HG03060 (cell line): Measurements from ENCODE around the gene NKAIN1.
"Not testable (repeated sequence)": the region's sequence is repeated elsewhere in the genome, so short reads cannot be mapped to it uniquely, and the experiment has no call there.

Experiments
- ATAC-seq: cut with Tn5 transposase; IDR thresholded peaks from one replicate; pipeline ENCODE4 v1.9.1; 2021; ENCODE audit warnings: low read depth, moderate number of reproducible peaks; ENCODE audit not compliant: unreplicated experiment

NKAIN1 gene

GRCh38 chr1:31199236-31199790 is 40.4 kb downstream of the NKAIN1 start:
- ATAC-seq = no peak

DNA sequence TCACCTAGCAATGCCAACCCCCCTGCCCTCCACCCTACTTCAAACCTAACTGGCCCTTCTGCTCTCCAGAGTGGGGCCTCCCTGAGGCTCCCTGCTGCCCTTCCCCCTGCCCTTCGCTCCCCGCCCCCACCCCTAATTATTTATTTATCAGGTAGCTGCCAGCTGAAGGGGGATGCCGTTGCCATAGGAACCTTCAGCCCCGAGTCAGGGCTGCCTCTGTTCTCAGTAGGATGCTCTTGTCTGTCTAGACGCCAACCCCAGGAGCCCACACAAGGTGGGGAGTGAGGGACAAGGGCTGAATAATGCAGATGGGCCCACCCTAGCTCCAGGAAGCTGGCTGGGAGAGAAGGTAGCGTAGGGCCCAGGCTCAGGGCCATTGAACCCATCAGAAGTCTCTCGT is 41.1 kb downstream of the NKAIN1 start:
- no peak for ATAC-seq

- ATAC-seq = no peak
Measured at GRCh38 chr1:31198150-31198549, 41.5 kb downstream of the NKAIN1 start.

GRCh38 chr1:31196685-31197084 is 43.0 kb downstream of the NKAIN1 start:
- ATAC-seq = no peak

GRCh38 chr1:31195267-31195666 is 44.4 kb downstream of the NKAIN1 start:
- ATAC-seq = not testable (repeated sequence)

GRCh38 chr1:31193729-31194128 is 46.0 kb downstream of the NKAIN1 start:
- no peak for ATAC-seq

DNA sequence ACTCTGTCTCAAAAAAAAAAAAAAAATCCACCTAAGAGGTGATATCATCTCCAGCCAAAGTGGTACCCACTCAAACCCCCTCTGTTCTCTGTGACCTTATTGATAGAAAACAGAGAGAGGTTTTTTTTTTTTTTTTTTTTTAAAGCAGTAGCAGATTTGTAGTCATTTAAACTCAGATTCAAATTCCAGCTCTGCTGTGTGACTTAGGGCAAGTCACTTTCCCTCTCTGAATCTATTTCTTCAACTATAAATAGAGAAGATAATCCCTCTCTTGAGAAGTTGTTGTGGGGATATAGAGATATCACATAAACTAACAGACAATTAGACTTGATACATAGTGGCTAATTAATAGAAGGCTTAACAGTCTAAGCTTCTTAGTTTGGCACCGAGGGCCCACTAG is 48.4 kb downstream of the NKAIN1 start:
- ATAC-seq = no peak

DNA sequence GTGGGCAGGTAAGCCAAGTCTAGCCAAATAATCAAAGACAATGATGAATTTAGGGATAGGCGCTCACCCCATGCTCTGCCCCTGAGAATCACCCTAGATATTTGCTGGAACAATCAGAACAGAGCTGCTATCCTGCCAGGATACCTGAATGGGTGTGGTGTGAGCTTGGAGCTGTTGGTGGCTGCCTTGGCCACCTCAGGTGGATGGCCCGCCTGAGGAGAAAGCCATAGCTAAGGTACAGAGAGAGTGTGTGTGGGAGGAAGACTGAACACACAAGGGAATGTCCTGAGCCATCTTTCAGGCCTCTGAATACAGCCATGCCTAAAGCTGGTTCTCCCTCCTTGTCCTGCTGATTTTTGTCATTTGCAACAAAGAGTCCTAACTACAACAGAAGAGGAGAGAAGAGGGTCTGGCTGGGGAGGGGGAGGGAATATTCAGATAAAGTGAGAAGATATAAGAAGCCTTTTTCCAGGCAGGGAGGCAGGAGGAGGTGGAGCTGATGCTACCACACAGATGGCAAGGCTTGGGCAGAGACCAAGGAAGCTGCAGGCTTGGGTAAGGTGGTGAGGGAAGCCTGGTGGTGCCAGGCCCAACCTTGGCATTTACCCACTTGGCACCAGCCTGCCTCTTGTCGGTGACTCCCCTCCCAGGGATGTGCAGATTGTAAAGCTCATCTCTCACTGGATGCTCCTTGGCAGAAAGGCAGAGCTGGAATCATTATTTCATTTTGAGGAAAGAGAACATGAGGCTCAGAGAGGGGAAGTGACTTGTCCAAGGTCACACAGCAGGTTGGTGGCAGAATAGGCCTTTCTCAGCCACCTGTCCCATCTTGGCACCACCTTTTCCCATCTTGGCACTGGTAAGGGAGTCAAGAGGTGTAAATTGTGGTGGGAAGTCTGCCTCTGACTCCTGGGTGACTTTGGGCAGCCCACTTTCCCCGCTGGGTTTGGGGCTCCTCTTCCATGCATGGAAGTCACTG is 49.7 kb downstream of the NKAIN1 start:
- no peak for ATAC-seq

DNA sequence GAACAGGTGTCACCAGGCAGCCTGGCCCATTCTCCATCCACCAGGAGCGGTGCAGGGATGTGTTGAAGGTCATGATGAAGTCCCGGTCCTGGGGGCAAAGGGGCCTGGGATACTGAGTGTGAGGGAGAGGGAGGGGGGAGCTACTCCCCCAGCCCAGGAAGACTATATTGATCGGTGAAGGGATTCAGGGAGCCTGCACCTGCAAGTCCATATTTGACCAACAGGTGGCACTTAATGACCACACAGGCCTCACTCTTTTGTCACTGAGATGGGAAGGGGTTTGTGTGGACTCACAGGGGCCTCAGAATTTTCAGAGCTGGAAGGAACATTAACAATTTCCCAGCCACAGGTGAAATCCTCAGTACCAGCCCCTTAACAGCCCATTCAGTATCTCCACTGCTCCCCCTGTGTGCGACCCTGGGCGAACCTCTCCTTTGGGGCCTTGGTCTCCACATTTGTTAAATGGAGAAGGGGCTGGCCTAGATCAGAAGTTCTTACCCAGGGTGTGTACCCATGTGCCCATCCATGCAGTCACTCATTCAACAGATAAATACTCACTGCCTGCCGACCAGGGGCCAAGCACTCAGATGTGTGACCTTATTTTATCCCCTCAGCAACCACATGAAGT is 55.6 kb downstream of the NKAIN1 start:
- ATAC-seq = no peak

GRCh38 chr1:31183126-31183525 is 56.6 kb downstream of the NKAIN1 start:
- ATAC-seq = no peak

GRCh38 chr1:31182352-31182751 is 57.3 kb downstream of the NKAIN1 start:
- ATAC-seq = no peak

GRCh38 chr1:31181515-31182343 is 58.0 kb downstream of the NKAIN1 start:
- no peak for ATAC-seq

DNA sequence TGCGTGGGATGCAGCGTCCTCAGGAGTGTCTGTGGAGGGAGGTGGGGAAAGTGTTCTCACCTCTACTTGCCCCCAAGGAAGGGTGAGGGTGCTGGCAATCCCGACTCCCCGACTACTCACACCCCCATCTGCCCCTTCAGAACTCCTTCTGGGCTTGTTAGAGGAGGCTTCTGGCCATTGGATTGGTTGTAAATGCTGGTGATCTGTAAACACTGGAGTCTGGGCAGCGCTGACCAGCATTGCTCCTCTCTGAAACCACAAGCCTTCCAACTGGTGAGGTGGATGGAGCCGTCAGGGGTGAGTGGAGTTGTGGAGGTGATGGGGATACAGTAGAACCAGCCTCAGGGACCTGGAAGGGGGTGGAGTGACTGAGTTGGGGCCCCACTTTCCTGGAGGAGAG is 59.3 kb downstream of the NKAIN1 start:
- no peak for ATAC-seq

DNA sequence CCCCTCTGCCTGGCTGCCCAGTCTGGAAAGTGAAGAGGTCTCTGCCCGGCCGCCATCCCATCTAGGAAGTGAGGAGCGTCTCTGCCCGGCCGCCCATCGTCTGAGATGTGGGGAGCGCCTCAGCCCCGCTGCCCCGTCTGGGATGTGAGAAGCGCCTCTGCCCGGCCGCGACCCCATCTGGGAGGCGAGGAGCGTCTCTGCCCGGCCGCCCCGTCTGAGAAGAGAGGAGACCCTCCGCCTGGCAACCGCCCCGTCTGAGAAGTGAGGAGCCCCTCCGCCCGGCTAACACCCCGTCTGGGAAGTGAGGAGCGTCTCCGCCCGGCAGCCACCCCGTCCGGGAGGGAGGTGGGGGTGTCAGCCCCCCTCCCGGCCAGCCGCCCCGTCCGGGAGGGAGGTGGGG is 63.4 kb downstream of the NKAIN1 start:
- ATAC-seq = not testable (repeated sequence)

DNA sequence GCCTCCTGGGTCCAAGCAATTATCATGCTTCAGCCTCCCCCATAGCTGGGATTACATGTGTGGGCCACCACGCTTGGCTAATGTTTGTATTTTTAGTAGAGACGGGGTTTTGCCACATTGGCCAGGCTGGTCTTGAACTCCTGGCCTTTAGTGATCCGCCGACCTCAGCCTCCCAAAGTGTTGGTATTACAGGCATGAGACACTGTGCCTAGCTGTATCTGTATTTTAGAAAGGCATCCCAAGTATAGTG is 69.3 kb downstream of the NKAIN1 start:
- ATAC-seq = no peak

DNA sequence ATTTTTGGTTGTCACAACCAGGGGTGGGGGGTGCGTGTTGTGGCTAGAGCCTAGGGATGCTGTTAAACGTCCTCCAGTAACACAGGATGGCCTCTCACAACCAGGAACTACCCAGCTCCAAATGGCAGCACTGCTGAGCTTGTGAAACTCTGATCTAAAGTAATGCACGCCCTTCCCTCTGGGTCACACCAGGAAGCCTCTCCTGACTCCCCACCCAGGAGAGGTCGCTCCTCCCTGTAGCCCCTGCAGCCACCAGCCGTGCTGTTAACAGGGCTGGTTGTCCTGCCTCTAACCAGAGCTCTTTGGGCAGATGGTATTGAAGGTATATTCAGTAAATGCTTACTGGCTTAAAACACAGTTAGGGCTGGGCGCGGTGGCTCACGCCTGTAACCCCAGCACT is 73.2 kb downstream of the NKAIN1 start:
- ATAC-seq = no peak

DNA sequence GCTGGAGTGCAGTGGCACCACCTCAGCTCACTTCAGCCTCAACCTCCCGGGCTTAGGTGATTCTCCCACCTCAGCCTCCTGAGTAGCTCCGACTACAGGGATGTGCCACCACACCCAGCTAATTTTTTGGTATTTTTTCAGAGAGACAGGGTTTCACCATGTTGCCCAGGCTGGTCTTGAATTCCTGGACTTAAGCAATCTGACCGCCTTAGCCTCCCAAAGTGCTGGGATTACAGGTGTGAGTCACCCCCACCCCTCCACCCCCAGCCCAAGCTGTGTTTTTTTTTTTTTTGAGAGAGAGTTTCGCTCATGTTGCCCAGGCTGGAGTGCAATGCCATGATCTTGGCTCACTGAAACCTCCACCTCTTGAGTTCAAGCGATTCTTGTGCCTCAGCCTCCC is 75.4 kb downstream of the NKAIN1 start:
- ATAC-seq = no peak

DNA sequence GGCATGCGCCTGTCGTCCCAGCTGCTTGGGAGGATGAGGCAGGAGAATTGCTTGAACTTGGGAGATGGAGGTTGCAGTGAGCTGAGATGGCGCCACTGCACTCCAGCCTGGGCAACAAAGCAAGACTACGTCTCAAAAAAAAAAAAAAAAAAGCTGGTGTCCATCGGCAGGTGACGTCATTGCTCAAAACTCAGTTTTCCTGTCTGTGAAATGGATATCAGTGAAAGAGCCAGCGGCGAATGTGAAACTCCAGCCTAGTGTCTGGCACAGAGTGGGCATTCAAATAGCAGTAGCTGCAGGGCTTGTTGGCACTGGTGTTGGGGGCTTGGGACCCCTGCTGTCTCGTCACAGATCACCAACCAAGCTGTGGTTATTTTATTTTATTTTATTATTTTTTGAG is 75.8 kb downstream of the NKAIN1 start:
- ATAC-seq = no peak

DNA sequence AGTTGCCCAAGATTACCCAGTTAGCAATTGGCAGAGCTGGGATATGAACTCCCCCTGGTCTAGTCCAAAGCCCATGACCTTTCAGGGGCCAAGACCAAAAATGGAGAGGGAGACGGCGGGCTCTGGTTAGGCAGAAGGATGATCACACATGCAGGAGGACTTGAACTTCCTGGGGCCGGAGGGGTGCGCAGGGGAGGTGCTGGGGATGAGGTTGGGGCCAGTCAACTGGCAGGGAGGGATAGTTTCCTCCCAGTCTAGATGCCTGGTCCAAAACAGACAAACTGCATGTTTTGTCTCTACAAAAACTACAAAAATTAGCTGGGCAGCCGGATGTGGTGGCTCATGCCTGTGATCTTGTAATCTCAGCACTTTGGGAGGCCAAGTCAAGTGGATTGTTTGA is 78.1 kb downstream of the NKAIN1 start:
- no peak for ATAC-seq

DNA sequence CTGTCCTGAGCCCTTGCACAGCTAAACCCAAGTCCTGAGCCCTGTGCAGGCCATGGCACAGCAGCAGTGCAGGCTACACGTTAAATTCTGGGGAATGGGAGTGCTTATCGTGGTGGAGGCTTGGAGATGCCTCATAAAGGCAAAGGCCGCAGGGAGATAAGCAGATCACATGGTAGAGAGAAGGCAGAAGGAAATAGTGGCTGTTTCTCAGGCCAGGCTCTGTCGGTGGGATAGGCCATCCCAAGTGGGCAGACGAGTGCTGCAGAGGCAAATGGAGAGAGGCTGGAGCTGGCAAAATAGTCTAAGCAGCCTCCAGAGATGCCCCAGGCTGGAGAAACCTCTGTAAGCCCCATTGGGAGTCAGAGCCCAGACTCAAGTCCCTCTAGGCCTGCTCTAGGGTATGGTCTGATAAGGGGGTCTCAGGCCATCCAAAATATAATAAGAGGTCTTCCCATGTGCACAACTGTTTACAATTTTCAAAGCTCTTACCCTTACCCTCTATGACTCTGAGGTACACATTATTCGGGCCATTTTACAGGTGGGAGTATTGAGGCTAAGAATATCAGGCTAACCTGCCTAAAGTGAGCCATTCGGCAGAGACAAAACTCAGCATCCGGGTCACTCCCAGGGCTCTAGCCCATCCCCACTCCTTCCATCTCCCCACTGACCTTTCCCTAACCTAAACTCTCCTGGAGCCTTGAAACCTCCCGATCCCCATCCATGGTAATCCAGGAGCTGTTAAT is 79.6 kb downstream of the NKAIN1 start:
- no peak for ATAC-seq
